22Rv1 (cell line): ENCODE data around the gene OR10AD1.

Source experiments
- H3K27ac ChIP-seq: fragments of 450-650 bp; 2 replicates; pipeline ENCODE4 v1.5.1; 2017
- ZFX ChIP-seq: fragments of 450-650 bp; IDR thresholded peaks from 2 replicates; pipeline ENCODE4 v1.6.1; 2017; ENCODE audit warnings: antibody characterized with exemption, borderline replicate concordance
- TF ChIP-seq, protein P1 (sequence below): fragments of 450-650 bp; IDR thresholded peaks from 2 replicates; pipeline ENCODE4 v1.5.1; 2017; ENCODE audit warnings: mild to moderate bottlenecking

OR10AD1 gene

DNA sequence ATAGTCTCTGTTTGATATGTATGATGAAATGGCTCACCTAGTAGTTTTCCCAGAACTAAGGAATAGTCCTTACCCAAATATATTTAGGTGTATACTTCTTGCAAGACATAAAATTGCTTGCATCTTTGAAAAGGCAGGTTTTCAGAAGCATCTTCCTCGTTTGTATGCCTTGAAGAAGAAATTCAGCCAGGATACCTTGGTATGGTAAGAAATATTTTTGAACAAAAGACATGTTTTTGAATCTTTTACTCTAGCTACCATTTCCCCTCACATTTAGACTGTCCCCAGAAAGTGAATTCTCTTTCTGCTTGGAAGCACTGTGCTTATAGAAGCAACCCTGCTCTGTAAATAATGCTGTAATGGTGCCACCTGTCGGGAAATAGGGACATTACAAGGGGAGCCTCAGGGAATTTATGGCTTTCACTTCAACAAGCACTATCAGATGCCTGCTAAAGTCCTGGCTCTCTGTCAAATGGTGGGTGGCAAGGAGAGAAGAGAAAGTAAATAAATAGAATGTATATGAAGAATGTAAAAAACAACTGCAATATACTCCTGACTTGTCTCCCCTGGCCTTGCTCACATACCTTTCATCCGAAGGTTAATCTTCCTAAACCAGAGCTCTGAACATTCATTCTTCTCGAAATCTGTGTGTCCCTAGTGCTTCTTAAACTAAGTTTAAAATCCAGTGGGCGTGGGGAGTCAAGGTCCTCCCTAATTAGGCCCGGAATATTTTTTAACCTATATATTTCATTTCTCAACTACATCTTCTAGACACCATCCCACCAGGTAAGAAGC is 13.6 kb downstream of the OR10AD1 start:
- no peak for TF ChIP-seq ZFX
- TF ChIP-seq, protein P1, sequence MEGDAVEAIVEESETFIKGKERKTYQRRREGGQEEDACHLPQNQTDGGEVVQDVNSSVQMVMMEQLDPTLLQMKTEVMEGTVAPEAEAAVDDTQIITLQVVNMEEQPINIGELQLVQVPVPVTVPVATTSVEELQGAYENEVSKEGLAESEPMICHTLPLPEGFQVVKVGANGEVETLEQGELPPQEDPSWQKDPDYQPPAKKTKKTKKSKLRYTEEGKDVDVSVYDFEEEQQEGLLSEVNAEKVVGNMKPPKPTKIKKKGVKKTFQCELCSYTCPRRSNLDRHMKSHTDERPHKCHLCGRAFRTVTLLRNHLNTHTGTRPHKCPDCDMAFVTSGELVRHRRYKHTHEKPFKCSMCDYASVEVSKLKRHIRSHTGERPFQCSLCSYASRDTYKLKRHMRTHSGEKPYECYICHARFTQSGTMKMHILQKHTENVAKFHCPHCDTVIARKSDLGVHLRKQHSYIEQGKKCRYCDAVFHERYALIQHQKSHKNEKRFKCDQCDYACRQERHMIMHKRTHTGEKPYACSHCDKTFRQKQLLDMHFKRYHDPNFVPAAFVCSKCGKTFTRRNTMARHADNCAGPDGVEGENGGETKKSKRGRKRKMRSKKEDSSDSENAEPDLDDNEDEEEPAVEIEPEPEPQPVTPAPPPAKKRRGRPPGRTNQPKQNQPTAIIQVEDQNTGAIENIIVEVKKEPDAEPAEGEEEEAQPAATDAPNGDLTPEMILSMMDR = peak; percentile 97

DNA sequence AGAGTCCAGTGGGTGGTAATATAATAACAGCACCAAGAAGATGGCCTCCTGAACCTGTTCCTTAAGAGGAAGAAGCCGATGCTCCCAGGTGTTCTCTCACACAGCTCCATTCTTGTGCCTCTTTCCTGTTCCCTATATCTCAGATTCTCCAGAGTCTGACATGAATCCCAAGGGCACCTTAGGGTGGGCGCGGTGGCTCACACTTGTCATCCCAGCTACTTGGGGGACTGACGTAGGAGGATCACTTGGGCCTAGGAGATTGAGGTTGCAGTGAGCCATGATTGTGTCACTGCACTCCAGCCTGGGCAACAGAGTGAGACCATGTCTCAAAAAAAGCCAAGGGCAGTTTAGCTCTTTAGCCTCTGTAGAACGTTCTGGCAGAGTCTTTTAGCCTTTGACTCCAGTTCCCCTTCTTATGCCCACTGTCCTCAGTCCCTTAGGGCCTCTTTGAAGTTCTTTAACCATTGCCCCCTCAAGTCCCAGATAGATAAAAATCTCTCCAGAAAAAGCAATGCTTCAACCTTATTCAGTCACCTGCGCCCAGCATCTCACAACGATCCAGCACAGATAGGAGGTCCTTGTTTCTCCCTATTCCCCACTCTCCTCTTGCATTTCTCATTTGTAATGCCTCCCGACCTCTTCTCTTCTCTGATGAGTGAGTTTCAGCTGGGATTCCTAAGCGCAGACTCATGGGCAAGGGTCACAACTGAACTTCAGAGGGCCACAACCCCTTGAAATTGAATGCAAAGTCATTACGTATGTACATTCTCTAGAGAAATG is 15.0 kb downstream of the OR10AD1 start:
- no peak for TF ChIP-seq ZFX
- TF ChIP-seq, protein P1 = no peak
- no peak overlapping the region for H3K27ac ChIP-seq

More for the DNA sequence above, 13.6 kb downstream of the OR10AD1 start:
- no peak overlapping the region for H3K27ac ChIP-seq

DNA sequence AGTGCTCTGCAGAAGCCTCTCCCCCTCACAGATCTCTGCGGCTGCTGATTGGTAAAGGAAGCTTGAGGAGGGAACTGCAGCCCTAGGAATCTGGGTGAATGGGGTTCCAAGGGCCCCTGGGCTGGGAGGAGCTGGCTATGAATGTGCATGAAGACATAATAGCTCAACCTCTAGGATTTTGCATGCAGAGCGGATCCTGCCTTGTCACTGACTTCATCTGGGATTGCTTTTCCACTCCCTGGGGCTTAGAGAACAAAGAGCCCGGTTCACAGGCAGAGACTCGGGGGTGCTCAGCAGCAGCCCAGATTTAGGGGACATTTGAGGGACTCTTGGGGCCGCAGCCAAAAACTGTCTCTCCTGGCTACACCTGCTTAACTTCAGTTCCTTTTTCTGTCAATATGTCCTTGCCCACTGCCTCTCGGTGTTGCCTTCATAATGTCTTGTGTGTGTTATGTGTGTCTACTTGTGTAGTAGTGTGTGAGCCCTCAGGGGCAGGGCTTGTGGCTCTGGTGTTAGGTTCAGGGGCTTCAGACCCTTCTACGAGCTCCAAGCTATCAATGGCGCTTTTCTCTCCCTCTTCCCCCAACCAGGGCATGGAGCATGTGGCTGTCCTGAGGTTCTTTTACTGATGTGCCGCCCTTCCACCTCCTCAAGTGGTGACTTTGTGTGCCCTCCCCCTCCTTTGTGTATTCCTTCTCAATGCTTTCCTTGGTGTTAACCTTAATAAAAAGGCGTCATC is 17.7 kb downstream of the OR10AD1 start:
- H3K27ac ChIP-seq = no peak overlapping the region
- TF ChIP-seq, protein P1 = no peak
- no peak for TF ChIP-seq ZFX

DNA sequence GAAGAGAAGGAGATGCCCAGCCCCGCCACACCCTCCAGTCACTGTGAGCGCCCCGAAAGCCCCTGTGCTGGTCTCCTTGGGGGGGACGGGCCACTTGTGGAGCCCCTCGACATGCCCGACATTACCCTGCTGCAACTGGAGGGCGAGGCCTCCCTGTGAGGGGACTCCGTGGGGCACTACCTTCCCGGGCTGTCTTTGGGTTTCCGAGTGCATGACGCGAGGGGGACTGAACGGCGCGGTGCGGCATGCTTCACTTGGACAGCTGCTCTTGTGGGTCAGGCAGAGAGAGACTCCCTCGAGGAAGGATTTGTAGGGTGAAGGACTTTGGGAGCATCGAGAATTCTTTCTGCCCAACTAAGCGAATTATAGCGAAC is 18.6 kb downstream of the OR10AD1 start:
- H3K27ac ChIP-seq = no peak overlapping the region

DNA sequence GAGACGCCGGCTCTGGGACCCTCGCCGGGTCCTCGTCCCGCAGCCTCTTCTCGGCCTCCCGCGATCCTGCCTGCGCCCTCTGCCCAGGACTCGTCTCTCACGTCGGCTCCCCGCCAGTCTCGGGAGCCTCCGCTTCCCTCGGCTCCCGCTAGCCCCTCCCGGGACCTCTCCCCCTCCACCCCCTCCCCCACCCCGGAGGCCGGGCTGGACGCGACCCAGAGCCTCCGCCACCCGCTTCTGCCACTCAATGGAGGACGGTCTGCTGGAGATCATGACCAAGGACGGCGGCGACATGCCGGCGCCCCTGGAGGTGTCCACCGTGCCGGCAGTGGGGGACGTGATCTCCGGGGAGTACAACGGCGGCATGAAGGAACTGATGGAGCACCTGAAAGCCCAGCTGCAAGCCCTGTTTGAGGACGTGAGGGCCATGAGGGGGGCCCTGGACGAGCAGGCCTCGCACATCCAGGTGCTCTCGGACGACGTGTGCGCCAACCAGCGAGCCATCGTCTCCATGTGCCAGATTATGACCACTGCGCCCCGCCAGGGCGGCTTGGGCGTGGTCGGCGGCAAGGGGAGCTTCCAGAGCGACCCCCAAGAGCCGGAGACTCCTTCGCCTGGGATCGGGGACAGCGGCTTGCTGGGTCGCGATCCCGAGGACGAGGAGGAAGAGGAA is 19.1 kb downstream of the OR10AD1 start:
- TF ChIP-seq ZFX = no peak
- TF ChIP-seq, protein P1 = peak; percentile 8
- no peak overlapping the region for H3K27ac ChIP-seq

More for the DNA sequence above, 18.6 kb downstream of the OR10AD1 start:
- TF ChIP-seq, protein P1 = no peak
- TF ChIP-seq ZFX = no peak

DNA sequence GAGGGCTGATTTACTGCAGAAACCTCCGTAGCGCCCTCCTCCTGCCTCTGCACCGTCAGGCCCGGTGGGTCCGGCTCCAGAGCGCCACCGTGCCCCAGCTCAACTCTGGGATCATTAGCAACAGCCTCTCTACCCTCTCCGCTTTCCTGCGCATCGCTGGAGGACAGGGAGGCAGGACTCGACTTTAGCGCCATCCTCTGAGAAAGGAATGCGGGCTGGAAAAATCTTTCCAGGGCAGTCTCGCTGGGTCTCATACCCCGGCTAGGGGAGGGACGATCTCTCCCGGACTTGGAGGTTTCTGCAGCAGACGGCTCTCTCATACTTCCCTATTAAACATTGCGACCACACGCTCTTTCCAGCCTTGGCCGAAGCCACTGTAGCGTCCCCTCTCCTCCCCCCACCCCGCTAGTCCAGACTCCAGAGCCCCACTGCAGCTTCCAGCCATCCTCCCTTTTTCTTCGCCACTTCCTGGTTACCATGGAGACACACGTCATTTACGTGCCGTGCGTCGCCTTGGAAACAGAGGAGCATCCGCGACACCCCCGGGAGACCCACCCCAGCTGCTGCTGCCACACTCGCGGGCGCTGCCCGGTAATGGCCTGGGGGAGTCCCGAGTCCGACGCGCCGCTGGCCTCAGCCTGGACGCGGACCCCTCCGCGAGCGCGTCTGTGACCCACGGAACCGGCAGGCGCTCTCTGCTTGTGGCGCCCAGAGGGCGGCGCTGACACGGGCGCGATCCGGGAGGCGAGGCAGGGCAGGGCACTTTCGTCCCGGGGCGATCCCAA is 19.8 kb downstream of the OR10AD1 start, which contains the start of gene CCDC184:
Gene CCDC184 (plus strand): TSS at position 554 of the 785 bp plus-strand sequence. CDS start 479 bp downstream, outside the sequence.
- H3K27ac ChIP-seq = peak within 1 kb of the TSS; percentile 59
- no peak for TF ChIP-seq ZFX
- TF ChIP-seq, protein P1 = peak; percentile 78
